Measurements from ENCODE around the gene MMP24OS.

MMP24OS gene

DNA sequence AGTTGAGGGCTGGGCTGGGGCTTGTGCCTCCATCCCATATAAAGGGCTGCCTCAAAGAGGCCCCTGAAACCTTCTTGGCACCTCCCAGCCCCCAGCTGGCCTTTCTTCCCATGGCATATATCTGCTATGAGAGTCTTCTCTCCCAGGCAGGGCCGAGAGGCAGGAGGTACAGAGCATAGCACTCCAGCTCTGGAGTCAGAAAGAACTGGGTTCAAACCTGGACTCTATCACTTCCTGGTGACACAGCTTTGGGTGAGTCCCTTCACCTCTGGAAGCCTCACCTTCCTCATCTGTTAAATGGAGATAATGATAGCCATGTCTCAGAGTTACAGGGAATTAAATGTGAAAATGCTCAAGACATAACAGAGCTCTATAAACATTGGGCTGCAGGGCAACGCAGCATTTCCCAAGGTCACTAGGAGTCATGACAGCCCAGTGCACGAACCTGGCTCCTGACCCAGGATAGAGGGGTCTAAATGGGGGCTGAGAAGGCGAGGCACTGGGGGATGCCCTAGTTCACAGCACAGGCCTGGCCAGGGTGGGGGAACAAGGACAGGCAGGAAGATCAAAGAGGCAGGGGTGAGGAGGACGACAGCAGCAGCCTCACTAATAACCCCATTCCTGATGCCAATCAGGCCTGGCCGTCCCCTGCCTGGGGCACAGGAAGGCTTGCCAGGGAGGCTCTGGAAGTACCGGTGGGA, 12.4 kb upstream of the MMP24OS start:
- DNase-seq: no peak

DNA sequence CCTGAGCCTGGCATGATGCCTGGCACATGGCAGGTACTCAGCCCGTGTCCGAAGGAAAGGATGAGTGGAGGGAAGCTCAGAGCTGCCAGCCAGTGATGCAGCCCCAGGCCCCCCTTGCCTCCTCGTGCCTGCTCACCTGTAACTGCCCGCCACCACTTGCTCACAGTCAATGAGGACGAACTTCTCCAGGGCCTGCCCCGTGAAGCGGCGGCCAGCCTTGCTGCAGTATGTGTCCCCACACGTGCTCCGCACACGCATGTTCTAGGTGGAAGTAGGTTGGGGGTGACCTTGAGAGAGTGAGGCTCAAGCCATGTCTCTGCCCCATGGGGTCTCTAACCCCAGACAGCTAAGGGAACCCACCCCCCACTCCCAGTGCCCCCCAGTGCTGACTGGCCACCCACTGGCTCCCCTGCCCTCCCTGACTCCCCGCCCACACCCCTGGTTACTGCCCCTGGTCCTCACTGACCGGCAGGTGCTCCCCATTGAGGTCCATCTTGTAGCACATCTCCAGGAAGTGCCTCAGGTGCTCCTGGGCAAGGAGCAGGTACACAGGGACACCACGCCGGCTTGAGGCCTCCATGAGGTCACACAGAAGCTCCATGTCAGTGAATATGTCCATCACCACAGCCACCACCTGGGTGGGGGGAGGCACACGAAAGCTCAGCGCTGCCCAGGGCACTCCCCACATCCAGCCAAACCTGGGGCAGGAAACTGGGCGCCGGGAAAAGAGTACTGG, 10.6 kb upstream of the MMP24OS start:
- DNase-seq: no peak

- no peak for DNase-seq
Measured at GRCh38 chr20:35287509-35288324, 9.8 kb upstream of the MMP24OS start.

DNA sequence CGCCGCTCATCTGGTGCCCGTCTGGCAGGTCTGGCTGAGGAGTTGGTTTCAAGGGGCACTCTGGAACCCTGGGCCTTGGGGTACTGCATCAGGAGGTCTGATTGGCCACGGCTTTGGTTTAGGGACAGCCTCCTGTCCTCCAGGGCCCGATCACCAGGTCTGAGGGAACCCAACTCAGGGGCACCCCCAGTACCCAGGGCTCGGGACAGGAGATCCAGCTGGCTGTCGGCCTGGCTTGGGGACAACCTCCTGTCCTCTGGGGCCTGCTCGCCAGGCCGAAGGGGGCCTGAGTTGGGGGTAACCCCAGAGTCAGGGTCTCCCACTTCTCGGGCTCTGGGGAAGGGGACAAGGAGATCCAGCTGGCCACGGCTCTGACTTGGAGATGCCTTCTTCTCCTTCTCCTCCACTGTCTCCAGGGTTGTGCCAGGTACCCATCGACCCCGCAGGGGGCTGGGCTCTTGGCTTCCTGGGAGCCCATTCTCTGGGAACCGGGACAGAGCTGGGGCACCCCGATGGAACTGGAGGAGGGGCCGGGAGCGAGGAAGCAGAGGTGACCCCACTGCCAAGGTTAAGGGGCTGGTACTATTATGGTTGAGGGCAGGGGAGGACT, 9.1 kb upstream of the MMP24OS start:
- DNase-seq: no peak

DNA sequence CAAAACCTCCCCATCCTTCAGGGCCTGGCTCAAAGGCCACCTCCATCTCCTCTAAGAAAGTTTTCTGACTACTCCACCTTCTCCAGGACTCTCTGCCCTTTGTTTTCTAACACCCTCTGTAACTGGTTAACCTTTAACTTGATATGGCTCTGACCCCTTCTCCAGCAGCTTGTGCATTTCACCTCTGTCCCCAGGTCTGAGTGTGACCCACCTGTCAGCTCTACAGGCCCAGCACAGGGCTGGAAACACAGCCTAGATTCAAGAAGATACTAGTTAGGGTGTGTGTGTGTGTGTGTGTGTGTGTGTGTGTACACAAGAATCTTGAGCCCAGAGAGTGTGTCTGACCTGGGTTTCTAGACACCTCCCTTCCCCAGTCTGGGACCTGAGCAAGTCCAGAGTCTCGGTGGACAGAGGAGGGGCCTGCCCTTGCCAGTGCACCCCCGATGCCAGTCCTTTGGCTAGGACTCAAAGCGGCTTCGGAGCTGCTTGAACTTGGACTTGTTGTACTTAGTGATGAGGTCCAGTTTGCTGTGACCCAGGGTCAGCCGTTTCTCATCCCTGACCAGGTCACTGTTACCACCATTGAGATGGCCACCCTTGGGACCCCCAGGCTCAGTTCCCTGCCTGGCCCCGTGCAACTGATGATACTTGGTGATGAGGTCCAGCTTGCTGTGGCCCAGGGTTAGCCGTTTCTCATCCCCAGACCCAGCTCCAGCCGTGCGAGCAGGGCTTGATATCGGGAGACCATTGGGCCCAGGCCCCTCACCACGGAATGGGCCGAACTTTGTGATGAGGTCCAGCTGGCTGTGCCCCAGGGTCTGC, 8.4 kb upstream of the MMP24OS start:
- no peak for DNase-seq

GRCh38 chr20:35285806-35286076, 7.8 kb upstream of the MMP24OS start:
- no peak for DNase-seq

DNA sequence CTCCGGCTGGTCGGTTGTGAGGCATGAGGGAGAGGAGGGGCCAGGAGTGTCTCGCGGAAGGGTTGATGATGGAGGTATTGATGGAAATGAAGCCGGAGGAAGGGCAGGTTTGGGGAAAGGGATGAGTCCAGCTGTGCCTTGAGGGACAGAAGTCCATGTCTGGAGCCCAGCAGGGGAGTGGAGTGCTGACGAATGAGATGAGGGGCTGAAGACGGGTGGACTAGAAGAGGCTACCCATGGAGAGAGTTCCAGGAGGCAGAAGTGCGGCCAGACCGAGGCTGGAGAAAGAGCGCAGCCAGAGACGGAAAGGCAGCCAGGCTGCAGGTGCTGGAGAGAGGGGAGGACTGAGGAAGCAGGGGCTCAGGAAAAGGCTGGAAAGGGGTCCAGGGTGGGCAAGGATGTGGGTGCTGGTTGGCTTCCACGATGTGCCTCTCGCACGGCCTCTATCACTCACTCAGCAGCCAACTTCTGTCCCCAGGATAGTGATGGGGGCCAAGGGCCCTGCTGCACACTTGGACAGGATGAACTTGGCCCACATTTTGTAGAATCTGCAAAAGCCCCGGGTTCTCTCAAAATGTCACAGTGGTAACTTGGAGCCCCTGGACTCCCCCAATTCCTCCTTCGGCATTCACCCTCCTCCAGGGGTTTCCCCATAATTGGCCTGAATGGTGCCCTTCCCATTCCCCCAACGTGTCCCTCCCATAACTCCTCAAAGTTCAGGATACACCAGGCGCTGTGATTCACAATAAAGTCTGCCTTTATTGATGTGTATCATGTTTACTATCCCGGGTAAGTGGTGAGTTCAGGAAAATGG, 7.3 kb upstream of the MMP24OS start:
- DNase-seq: no peak

DNA sequence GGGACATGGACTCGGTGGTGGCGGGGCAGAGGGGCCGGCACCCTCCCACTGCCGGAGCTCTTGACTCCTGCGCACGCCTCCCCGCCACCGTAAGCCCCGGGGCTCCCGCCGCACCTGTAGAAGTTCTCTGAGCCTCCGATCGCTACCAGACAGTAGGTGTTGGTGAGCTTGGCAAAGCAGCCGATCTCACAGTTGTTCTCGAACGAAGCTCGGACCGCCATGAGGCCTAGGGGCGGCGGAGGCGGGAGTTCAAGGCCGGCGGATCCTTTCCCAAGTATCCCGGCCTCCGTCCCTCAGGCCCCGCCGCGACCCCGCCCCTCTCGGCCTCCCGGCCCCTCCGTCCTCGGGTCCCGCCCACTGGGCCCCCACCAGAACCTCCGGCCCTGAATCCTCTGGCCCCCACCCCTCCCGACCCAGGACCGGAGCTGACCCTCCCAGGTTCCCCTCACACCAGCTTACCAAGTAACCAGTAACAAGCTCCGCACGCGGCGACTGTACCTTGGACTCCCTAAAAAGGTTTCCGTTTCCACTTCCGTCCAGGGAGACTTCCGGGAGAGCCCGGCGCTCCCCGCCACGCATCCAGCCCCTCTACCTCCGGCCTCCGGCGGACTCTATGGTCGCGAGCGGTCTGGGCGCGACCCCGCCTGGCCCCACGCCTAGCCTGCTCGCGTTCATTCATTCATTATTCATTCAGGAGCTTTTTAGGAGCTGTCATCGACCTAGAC, 6.5 kb upstream of the MMP24OS start, which contains the start of gene EIF6:
TSS of gene EIF6 (minus strand) at position 506 of the 725 bp plus-strand sequence. CDS start at position 221, 285 bp downstream.
- DNase-seq: peak; percentile 94

DNA sequence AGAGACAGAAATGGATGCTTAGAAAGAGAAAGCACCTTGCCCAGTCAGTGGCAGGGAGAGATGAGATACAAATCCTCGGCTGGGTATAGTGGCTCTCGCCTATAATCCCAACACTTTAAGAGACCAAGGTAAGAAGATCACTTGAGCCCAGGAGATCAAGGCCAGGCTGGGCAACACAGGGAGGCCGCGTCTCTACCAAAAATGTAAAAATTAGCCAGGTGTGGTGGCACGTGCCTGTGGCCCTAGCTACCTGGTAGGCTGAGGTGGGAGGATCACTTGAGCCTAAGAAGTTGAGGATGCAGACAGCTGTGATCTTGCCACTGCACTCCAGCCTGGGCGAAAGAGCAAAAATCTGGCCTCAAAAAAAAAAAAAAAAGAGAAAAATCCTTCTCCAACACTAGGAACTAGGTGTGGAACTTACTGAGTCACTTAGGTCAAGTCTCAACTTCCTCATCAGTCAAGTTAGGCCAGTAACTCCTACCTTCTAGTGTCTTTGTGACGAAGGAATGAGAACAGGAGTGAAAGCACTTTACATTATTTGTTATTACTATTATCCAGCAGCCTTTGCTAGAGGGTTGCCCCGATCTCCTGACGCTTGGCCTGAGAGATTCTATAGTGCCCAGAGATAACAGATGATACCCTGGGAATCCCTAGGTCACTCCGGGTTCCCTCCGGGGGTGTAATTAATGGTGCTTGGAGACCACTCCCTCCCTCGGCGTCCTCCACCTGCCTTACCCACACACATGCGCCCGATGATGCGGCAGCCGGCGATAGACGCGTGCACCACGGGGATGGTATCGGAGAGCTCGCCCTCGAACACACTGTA, 5.7 kb upstream of the MMP24OS start:
- DNase-seq: no peak

DNA sequence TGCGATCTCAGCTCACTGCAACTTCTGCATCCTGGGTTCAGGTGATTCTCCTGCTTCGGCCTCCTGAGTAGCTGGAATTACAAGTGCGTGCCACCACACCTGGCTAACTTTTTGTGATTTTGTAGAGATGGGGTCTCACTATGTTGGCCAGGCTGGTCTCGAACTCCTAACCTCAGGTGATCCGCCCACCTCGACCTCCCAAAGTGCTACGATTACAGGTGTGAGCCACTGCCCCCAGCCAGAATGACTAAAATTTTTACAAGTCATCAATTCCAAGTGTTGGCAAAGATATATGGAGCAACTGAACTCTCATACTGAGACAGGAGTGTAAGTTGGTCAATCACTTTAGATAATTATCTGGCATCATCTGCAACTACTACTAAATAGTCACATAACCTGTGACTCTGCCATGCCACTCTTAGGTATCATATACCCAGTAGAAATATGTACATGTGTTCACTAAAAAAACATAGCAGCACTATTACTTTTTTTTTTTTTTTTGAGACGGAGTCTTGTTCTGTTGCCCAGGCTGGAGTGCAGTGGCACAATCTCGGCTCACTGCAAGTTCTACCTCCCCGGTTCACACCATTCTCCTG, 3.7 kb upstream of the MMP24OS start:
- no peak for DNase-seq

- DNase-seq: no peak
Measured at GRCh38 chr20:35280523-35280922, 2.6 kb upstream of the MMP24OS start.

- DNase-seq: no peak
Measured at GRCh38 chr20:35279533-35280174, 1.7 kb upstream of the MMP24OS start.

DNA sequence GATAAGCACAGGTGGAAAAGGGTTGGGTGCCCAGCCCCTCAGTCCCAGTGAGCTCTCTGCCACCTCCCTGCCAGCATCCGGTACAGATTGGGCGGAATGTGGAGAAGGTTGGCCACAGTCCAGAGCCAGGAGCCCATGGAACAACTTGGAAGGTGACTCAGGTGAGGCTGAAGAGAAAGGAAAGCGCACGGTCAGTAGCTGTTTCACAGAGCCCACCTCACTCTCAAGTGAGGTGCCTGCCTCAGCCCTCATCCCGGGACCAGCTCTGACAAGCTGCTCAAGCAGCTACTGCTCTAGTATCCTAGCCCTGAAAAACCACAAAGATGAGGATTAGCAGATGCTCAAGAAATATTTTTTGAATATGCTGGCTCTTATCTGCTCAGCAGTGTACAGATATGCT, 1.1 kb upstream of the MMP24OS start:
- DNase-seq: no peak

GRCh38 chr20:35277127-35277526, 795 bp downstream of the MMP24OS start:
- no peak for DNase-seq

DNA sequence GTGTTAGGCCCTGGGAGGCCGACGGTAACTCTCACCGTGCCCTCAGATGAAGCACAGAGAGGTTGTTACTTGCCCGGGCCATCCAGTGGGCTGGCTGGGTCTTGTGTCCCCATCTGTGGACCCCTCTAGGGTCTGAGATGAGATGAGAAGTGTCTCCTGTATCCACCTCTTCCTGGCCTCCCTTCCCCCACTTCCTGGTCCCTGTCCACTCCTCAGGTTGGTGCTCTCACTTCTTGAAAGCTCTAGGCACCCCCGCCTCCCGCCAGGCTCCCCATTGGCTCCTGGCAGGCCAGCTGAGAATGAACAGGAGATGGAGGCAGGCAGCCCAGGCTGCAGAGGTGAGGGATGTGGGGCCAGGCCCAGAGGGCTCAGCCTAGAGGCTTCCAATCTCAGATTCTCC, 1.5 kb downstream of the MMP24OS start:
- DNase-seq: no peak

DNA sequence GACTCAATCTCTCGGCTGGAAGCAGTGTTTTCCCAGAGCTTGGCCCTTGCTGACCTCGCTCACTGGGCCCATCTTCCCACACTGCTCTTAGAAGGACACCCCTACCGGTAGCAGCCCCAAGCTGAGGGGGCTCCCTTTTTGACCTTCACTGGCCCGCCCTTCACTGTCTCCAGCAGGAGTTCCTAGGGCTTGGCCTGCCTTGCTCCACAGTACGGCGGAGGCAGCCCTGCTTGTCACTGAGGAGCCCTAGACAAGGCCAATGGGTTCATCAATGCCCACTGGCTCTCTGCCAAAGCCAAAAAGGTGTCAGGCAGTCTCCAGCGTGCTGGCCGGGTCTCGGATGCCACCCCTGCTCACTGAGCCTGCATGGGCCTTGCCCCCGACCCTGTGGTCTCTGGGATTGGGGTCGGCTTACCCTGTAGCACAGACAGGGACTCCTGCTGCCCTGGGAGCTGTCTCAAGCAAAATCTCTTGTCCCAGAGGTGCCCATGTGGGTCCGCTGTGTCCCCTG, 2.1 kb downstream of the MMP24OS start:
- no peak for DNase-seq

DNA sequence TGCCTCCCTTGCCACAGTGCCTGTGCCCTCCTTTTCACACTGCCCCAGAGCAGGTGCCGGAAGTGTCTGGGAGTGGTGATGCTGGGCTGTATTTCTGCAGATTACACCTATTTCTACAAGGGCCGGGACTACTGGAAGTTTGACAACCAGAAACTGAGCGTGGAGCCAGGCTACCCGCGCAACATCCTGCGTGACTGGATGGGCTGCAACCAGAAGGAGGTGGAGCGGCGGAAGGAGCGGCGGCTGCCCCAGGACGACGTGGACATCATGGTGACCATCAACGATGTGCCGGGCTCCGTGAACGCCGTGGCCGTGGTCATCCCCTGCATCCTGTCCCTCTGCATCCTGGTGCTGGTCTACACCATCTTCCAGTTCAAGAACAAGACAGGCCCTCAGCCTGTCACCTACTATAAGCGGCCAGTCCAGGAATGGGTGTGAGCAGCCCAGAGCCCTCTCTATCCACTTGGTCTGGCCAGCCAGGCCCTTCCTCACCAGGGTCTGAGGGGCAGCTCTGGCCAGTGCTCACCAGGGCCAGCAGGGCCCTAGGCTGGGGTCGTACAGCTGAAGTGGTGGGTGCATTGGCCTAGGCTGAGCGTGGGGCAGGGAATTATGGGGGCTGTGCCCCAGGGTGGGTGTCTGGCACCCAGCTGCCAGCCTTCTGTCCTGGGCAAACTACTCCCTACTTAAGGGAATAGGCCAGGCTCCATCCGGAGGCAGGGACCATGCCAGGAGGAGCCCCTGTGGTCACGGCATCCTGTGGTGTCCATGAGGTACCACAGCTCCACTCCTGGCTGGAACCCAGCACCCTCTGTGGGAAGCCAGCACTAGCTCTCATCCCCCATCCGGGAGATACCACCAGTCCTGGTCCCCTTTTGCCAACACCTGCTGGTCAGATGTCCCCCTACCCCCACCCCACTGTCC, 3.5 kb downstream of the MMP24OS start:
- DNase-seq: no peak
